Kidney capillary endothelial cell (primary cell): ENCODE data around the gene ROCK2.
A peak's percentile ranks its signal among the peaks of the same experiment; 100 is the strongest.
"Not testable (repeated sequence)": the region's sequence is repeated elsewhere in the genome, so short reads cannot be mapped to it uniquely, and the experiment has no call there.

Experiments used
- DNase-seq: peaks from one replicate; pipeline ENCODE4 v3.0.0-alpha.2; 2018; ENCODE audit warnings: low spot score

The ROCK2 gene

GRCh38 chr2:11179196-11179595 is 165.2 kb downstream of the ROCK2 start:
- no peak for DNase-seq

- DNase-seq, result no peak
These were observed 166.4 kb downstream of the ROCK2 start for GRCh38 chr2:11177871-11178690.

GRCh38 chr2:11175293-11175795 is 169.1 kb downstream of the ROCK2 start:
- peak; percentile 52 for DNase-seq

- DNase-seq, result no peak
These were observed 170.2 kb downstream of the ROCK2 start for GRCh38 chr2:11174222-11174621.

- no peak for DNase-seq
These were observed 175.1 kb downstream of the ROCK2 start for GRCh38 chr2:11169333-11169732.

- no peak for DNase-seq
These were observed 175.9 kb downstream of the ROCK2 start for GRCh38 chr2:11168488-11168887.

GRCh38 chr2:11166476-11166875 is 178.0 kb downstream of the ROCK2 start:
- DNase-seq, result no peak

- DNase-seq, result not testable (repeated sequence)
These were observed 179.4 kb downstream of the ROCK2 start for GRCh38 chr2:11165046-11165445.

GRCh38 chr2:11163439-11164317 is 180.8 kb downstream of the ROCK2 start:
- DNase-seq, result no peak

- DNase-seq, result no peak
These were observed 182.7 kb downstream of the ROCK2 start for GRCh38 chr2:11161747-11162146.

GRCh38 chr2:11160731-11161455 is 183.5 kb downstream of the ROCK2 start:
- DNase-seq, result no peak

- no peak for DNase-seq
These were observed 184.2 kb downstream of the ROCK2 start for GRCh38 chr2:11160256-11160655.

- no peak for DNase-seq
These were observed 184.8 kb downstream of the ROCK2 start for GRCh38 chr2:11159574-11160170.

- no peak for DNase-seq
These were observed 185.4 kb downstream of the ROCK2 start for GRCh38 chr2:11158916-11159573.

GRCh38 chr2:11157731-11158130 is 186.7 kb downstream of the ROCK2 start:
- no peak for DNase-seq

GRCh38 chr2:11157296-11157695 is 187.1 kb downstream of the ROCK2 start:
- DNase-seq, result no peak

- DNase-seq, result no peak
These were observed 187.9 kb downstream of the ROCK2 start for GRCh38 chr2:11156396-11157075.

GRCh38 chr2:11155381-11156035 is 188.9 kb downstream of the ROCK2 start, which contains the start of gene SLC66A3:
TSS of gene SLC66A3 (plus strand) at chr2:11155467. CDS start at chr2:11155547, 80 bp downstream.
- DNase-seq, result peak; percentile 65

GRCh38 chr2:11154923-11155380 is 189.5 kb downstream of the ROCK2 start:
- DNase-seq, result peak; percentile 77
